Left lung (tissue), 10 donors: ENCODE measurements around the gene DNTT. TPM values are rescaled to one million over a fixed set of nuclear protein-coding genes. Genes with fewer than 3 reads are reported as not detected.

Source experiments
- ATAC-seq: fragments of 200-7000 bp; cut with Tn5 transposase; one replicate; pipeline ENCODE4 v1.9.1; 2020; ENCODE audit warnings: moderate library complexity
- DNase-seq, 4 donors: peaks; one replicate each; pipeline ENCODE4 v3.0.0-alpha.2; 2013 to 2020
- H3K27ac ChIP-seq, 2 donors: fragments of 200-600 bp; sonication (generic) in 1 of 2; one replicate each; pipeline versions ENCODE4 v1.5.0 to v1.8.0; 2020 to 2021
- H3K27me3 ChIP-seq, 2 donors: fragments of 200-600 bp; sonication (generic) in 1 of 2; one replicate each; pipeline versions ENCODE4 v1.5.0 to v1.8.0; 2020 to 2021
- H3K36me3 ChIP-seq, 2 donors: fragments of 200-600 bp; sonication (generic) in 1 of 2; one replicate each; pipeline versions ENCODE4 v1.5.0 to v1.8.0; 2020 to 2021
- H3K4me1 ChIP-seq, 2 donors: fragments of 200-600 bp; one replicate each; pipeline ENCODE4 v1.8.0; 2021
- H3K4me3 ChIP-seq, 2 donors: fragments of 200-600 bp; sonication (generic) in 1 of 2; one replicate each; pipeline versions ENCODE4 v1.5.0 to v1.8.0; 2020 to 2021; ENCODE audit warnings: mild to moderate bottlenecking in 1 of 2
- H3K9me3 ChIP-seq, 2 donors: fragments of 200-600 bp; sonication (generic) in 1 of 2; one replicate each; pipeline versions ENCODE4 v1.5.0 to v1.8.0; 2020 to 2021
- intact Hi-C, 2 donors: fragments of 100-400 bp; cut with DNase I; formaldehyde crosslinking; loops; one replicate each; pipeline versions ENCODE4 v1.11.2 to v1.14.2; 2022
- polyA plus RNA-seq, 6 donors: library from polyadenylated mRNA; unstranded; fragments of 120-200 nt; gene quantifications; one replicate each; pipeline ENCODE4 v1.2.1, GENCODE V29; 2013; ENCODE audit not compliant: insufficient read length in 6 of 6
- total RNA-seq, 2 donors: library from RNA; stranded (reverse); fragmentation: NEBNext Ultra II Directional; extraction: Animal tissue kit (Norgen Biotek cat#: 25700); gene quantifications; one replicate each; pipeline ENCODE4 v1.2.1, GENCODE V29; 2021
- TF ChIP-seq, protein P1 (sequence below), 2 donors: fragments of 200-600 bp; sonication (generic) in 1 of 2; IDR thresholded peaks; one replicate each; pipeline versions ENCODE4 v1.5.0 to v1.8.0; 2021; ENCODE audit warnings: antibody characterized with exemption in 2 of 2
- donor health status: DM: no; HTN: yes; CAD: no.
- donor health status: DM: no; HTN: no; CAD: no.

DNTT gene
- total and polyA plus RNA-seq, 8 donors, result 0.08 to 0.20 (median 0.11) TPM; not detected in 3

DNA sequence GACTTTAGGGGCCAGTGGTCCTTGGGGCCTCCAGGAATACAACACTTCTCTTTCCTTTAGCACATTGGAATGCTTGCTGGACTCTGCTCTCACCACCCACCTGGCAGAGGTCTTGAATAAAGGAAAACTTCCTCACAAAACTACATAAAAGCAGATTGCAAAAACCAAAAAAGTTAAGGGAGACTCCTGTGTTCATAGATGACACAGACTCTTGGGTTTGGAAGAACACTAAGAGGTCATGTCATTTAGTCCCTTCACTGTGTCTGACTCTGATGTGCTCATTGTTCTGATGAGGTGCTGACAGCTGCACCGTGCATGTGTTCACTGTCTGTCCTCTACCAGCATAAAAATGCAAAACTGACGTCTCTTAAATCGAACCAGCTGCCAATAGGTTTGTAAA is 44.2 kb upstream of the DNTT start:
- intact Hi-C loops, result no loop called here
- TF ChIP-seq, protein P1, sequence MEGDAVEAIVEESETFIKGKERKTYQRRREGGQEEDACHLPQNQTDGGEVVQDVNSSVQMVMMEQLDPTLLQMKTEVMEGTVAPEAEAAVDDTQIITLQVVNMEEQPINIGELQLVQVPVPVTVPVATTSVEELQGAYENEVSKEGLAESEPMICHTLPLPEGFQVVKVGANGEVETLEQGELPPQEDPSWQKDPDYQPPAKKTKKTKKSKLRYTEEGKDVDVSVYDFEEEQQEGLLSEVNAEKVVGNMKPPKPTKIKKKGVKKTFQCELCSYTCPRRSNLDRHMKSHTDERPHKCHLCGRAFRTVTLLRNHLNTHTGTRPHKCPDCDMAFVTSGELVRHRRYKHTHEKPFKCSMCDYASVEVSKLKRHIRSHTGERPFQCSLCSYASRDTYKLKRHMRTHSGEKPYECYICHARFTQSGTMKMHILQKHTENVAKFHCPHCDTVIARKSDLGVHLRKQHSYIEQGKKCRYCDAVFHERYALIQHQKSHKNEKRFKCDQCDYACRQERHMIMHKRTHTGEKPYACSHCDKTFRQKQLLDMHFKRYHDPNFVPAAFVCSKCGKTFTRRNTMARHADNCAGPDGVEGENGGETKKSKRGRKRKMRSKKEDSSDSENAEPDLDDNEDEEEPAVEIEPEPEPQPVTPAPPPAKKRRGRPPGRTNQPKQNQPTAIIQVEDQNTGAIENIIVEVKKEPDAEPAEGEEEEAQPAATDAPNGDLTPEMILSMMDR (IDR thresholded peaks at IDR 0.05), result no peak
- no peak for DNase-seq
- Histone ChIP-seq H3K4me1 (peaks cover 0 to 17% of the 10 kb centered on the region in 2 donors), H3K9me3 (no peaks in the 10 kb centered on the region), H3K36me3 (no peaks in the 10 kb centered on the region), H3K4me3 (no peak overlapping the region), H3K27ac (no peak overlapping the region), H3K27me3 (no peaks in the 10 kb centered on the region)
- ATAC-seq, result no peak

DNA sequence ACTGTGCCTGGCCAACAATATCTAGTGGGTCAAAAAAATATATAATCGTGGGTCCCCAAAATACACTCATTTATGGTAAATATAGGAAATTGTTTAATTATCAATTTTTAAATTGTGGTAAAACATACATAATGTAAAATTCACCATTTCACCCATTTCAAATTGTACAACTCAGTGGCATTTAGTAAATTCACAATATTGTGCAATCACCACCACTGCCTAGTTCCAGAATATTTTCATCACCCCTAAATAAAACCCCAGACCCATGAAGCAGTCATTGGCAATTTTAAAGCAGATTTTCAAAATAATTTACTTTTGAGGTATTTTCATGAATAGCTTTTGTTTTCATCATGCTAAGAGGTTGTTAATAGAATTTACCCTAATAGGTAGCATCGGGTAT is 43.1 kb upstream of the DNTT start:
- DNase-seq (no peak), ATAC-seq (no peak)
- Histone ChIP-seq H3K9me3 (no peaks in the 10 kb centered on the region), H3K27ac (no peak overlapping the region), H3K4me3 (no peak overlapping the region), H3K36me3 (no peaks in the 10 kb centered on the region), H3K27me3 (no peaks in the 10 kb centered on the region), H3K4me1 (peaks cover 0 to 17% of the 10 kb centered on the region in 2 donors)
- TF ChIP-seq, protein P1 (IDR thresholded peaks at IDR 0.05), result no peak
- intact Hi-C loops, result no loop called here

DNA sequence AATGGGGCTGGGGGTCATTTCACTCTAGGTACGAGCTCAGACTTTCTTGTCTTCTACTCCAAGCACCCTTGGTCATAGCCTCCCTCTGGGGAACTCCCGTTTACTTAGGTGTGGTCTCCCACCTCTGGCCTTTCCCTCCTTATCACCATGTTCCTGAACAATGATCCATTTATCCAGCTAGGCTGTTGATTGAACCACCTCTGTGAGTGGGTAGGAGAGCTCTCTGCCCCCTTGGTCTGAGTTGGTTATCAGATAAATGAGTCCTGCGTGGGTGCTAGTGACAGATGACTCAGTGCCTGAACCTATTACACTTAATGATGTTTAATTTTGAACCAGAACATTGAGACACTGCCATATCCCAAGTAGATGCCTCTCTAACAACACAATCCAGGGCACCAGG is 42.3 kb upstream of the DNTT start:
- H3K27ac ChIP-seq, result no peak overlapping the region
- H3K4me1 ChIP-seq, result peaks cover 0 to 17% of the 10 kb centered on the region in 2 donors
- no peaks in the 10 kb centered on the region for H3K9me3 ChIP-seq
- no peaks in the 10 kb centered on the region for H3K27me3 ChIP-seq
- no peaks in the 10 kb centered on the region for H3K36me3 ChIP-seq
- no peak overlapping the region for H3K4me3 ChIP-seq
- intact Hi-C loops, result no loop called here
- DNase-seq, result no peak
- TF ChIP-seq, protein P1 (IDR thresholded peaks at IDR 0.05), result no peak
- ATAC-seq, result no peak

DNA sequence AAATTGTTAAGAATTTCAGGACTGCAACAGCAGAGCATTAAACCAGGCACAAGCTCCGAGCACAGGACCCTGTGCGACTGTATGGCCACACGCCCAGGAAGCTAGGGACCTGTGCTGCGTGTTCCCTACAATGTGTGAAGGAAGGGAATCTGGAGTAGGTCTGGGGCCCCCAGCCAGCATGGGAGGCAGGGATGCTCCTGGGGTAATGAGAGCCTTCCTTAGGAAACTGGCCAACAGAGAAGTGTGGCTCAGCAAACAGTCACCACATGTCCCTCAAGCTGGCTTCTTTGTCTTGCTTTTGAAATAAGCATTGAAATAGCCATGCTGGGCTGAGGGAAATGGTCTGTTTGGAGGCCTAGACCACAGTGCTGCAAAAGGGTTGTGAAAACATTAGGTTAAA is 41.1 kb upstream of the DNTT start:
- intact Hi-C loops, result no loop called here
- H3K36me3 ChIP-seq, result no peaks in the 10 kb centered on the region

DNA sequence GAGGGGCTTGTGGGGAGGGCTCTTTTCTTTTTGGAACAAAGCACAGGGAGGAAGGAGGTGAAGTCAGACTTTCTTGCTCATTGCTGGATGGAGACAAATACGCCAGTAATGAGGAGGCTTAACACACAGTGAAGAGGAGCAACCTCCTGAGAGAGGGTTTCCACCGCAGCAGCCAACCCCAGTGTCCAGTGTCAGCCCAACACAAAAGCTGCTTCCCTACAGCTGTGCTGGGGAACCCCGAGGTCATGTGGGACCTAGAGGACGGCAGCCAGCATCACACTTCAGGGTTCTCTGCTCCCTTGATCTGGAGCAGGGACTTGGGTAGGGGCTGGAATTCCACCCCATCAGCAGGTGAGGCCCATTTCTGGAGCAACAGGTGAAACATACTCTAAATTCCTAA is 40.6 kb upstream of the DNTT start:
- H3K27ac ChIP-seq, result no peak overlapping the region
- H3K36me3 ChIP-seq, result no peaks in the 10 kb centered on the region
- H3K4me3 ChIP-seq, result no peak overlapping the region
- TF ChIP-seq, protein P1 (IDR thresholded peaks at IDR 0.05), result no peak
- no peaks in the 10 kb centered on the region for H3K27me3 ChIP-seq
- DNase-seq (no peak), ATAC-seq (no peak)
- intact Hi-C loops, result no loop called here
- no peaks in the 10 kb centered on the region for H3K9me3 ChIP-seq
- H3K4me1 ChIP-seq, result peaks cover 0 to 4% of the 10 kb centered on the region in 2 donors

More for the DNA sequence above, 41.1 kb upstream of the DNTT start:
- Histone ChIP-seq H3K27me3 (no peaks in the 10 kb centered on the region), H3K9me3 (no peaks in the 10 kb centered on the region), H3K27ac (no peak overlapping the region), H3K4me3 (no peak overlapping the region), H3K4me1 (peaks cover 0 to 9% of the 10 kb centered on the region in 2 donors)
- TF ChIP-seq, protein P1 (IDR thresholded peaks at IDR 0.05), result no peak
- DNase-seq (no peak), ATAC-seq (no peak)
